Heart left ventricle (tissue), 13 donors: Measurements from ENCODE around the gene SFSWAP.

Experiments used
- POLR2A ChIP-seq, 2 donors: fragments of 450-650 bp; IDR thresholded peaks; one replicate each; pipeline ENCODE4 v1.6.1; 2017; ENCODE audit warnings: antibody characterized with exemption in 2 of 2, mild to moderate bottlenecking in 2 of 2, moderate library complexity in 2 of 2
- TF ChIP-seq, protein P1 (sequence below), 12 donors: fragments of 200-600 bp; sonication (generic) in 4 of 12; IDR thresholded peaks; one replicate each; pipeline versions ENCODE4 v1.5.0 to v1.8.0; 2018 to 2022; ENCODE audit warnings: antibody characterized with exemption in 12 of 12, mild to moderate bottlenecking in 5 of 12
- donor health status: ischemic (EF 13 %, LVEDD 7.1; RV severe dilation, severe dysfunction).
- donor health status: DM: no; HTN: yes; CAD: no.
- donor health status: DM: no; HTN: no; CAD: no.
- donor health status: ischemic (EF 25% LVEDD 6.9; RV normal size, moderate dysfunction).
- donor health status: ischemic (EF 25% LVEDD 5.7; RV mildly dilated, moderate dysfunction).
- donor health status: ischemic (EF 35%, LVEDD 5.7; RV mildly dilated, moderate dysfunction).
- donor health status: nonischemic (EF 11% LVEDD 7.7; RV severe dilation, severe dysfunction).
- donor health status: DM: yes; HTN: yes; CAD: no.
- donor health status: PGD.
- donor health status: ischemic (EF 29% LVEDD 5.4; RV normal size, mild dysfunction).
- donor health status: nonischemic (EF 23%, LVEDD 6.1; RV moderate dilation, normal function).

DNA sequence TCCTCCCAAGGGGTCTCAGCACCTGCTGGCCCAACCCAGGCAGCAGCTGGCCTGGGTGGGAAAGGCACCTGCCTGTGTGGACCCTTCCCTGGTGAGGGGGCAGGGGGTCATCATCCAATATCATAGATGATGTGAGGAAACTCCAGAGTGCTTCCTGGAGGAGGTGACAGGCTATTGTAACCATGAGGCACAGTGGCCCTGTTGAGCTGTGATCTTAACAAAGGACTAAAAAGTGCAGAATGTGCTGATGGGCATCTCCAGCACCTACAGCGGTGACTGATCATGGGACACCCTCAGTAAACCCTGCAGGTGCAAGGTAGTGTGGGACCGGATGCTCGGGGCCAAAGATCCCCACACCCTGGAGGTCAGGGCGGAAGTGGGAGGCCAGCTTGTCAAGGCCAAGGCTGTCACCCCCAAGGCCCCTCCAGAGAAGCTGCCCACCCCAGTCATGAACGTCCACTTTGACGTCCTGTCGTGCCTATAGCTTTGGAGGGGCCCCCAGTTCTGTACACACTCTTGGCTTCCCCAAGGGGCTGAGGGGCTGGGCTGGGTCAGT is 124.8 kb downstream of the SFSWAP start:
- TF ChIP-seq, protein P1, sequence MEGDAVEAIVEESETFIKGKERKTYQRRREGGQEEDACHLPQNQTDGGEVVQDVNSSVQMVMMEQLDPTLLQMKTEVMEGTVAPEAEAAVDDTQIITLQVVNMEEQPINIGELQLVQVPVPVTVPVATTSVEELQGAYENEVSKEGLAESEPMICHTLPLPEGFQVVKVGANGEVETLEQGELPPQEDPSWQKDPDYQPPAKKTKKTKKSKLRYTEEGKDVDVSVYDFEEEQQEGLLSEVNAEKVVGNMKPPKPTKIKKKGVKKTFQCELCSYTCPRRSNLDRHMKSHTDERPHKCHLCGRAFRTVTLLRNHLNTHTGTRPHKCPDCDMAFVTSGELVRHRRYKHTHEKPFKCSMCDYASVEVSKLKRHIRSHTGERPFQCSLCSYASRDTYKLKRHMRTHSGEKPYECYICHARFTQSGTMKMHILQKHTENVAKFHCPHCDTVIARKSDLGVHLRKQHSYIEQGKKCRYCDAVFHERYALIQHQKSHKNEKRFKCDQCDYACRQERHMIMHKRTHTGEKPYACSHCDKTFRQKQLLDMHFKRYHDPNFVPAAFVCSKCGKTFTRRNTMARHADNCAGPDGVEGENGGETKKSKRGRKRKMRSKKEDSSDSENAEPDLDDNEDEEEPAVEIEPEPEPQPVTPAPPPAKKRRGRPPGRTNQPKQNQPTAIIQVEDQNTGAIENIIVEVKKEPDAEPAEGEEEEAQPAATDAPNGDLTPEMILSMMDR (IDR thresholded peaks at IDR 0.05) = no peak
- TF ChIP-seq POLR2A (IDR thresholded peaks at IDR 0.05) = no peak
